Pancreas (tissue), 10 donors: ENCODE results near the gene DCC. TPM values are rescaled to one million over a fixed set of nuclear protein-coding genes. Genes with fewer than 3 reads are reported as not detected.
A peak's percentile ranks its signal among the peaks of the same experiment; 100 is the strongest.

Experiments
- ATAC-seq, 4 donors: fragments of 200-7000 bp; cut with Tn5 transposase; one replicate each; pipeline versions ENCODE4 v1.8.0 to v1.9.1; 2020; ENCODE audit warnings: mild to moderate bottlenecking in 4 of 4, moderate library complexity in 4 of 4
- DNase-seq, 6 donors: peaks; one replicate each; pipeline ENCODE4 v3.0.0-alpha.2; 2020
- FAIRE-seq: peaks from 2 replicates; lab custom pipeline; 2012; peaks lifted over from hg19 to GRCh38; lab: Jason Lieb, UNC
- H3K27ac ChIP-seq, 4 donors: fragments of 200-600 bp; sonication (generic); 1 replicate in 3 of 4; 2 replicates in 1 of 4; pipeline versions ENCODE4 v1.5.0 to v1.8.0; 2020
- H3K27me3 ChIP-seq, 4 donors: fragments of 200-600 bp; one replicate each; pipeline ENCODE4 v1.8.0; 2021
- H3K36me3 ChIP-seq, 3 donors: fragments of 200-600 bp; sonication (generic) in 1 of 3; one replicate each; pipeline versions ENCODE4 v1.5.0 to v1.8.0; 2020 to 2021
- H3K4me1 ChIP-seq, 3 donors: fragments of 200-600 bp; one replicate each; pipeline ENCODE4 v1.8.0; 2021
- H3K4me3 ChIP-seq, 4 donors: fragments of 200-600 bp; sonication (generic) in 2 of 4; one replicate each; pipeline versions ENCODE4 v1.5.0 to v1.8.0; 2020 to 2021
- H3K9me3 ChIP-seq, 4 donors: fragments of 200-600 bp; one replicate each; pipeline ENCODE4 v1.8.0; 2021
- CTCF ChIP-seq, 4 donors: fragments of 200-600 bp; sonication (generic) in 3 of 4; IDR thresholded peaks; one replicate each; pipeline versions ENCODE4 v1.5.0 to v1.8.0; 2021; ENCODE audit warnings: antibody characterized with exemption in 4 of 4
- WGBS, 2 donors: extraction: QIAGEN DNeasy Blood & Tissue Kit; methylation state at CpG; one replicate each; pipeline ENCODE4 v1.1.7; 2013; 5-methylcytosine and 5-hydroxymethylcytosine counted together
- intact Hi-C, 3 donors: fragments of 100-400 bp; cut with DNase I; formaldehyde crosslinking; loops; one replicate each; pipeline versions ENCODE4 v1.11.1 to v1.14.2; 2022
- polyA plus RNA-seq, 2 donors: library from polyadenylated mRNA; stranded (reverse); fragments of 200-250 nt; gene quantifications; one replicate each; pipeline ENCODE4 v1.2.3, GENCODE V29; 2013
- total RNA-seq, 6 donors: library from RNA; stranded (reverse); fragmentation: NEBNext Ultra II Directional in 4 of 6; extraction: Animal tissue kit (Norgen Biotek cat#: 25700) in 4 of 6; gene quantifications; one replicate each; pipeline versions ENCODE4 v1.2.1 to v1.2.4, GENCODE V29; 2021 to 2023
- donor health status: healthy with polysubstance abuse.
- donor health status: DM: no; HTN: no; CAD: no; lungs with moderate emphysema.
- donor health status: DM: no; HTN: no; CAD: no.
- donor health status: control.
- donor health status: control.
- donor health status: Bipolar disorder and iron deficiency.
- donor health status: DM: yes; HTN: yes; CAD: no.
- donor health status: DM: no; HTN: no; CAD: no.
- donor health status: DM: no; HTN: no; CAD: no.
- donor health status: DM: yes; HTN: yes; CAD: no.

The DCC gene
- total and polyA plus RNA-seq, 8 donors = 0.18 to 0.44 (median 0.28) TPM; not detected in 1

GRCh38 chr18:52691841-52692240 is 351.8 kb downstream of the DCC start:
- no peak for FAIRE-seq
- no peaks in the 10 kb centered on the region for H3K36me3 ChIP-seq
- no peaks in the 10 kb centered on the region for H3K4me1 ChIP-seq
- H3K27ac ChIP-seq = no peak overlapping the region
- no peaks in the 10 kb centered on the region for H3K9me3 ChIP-seq
- no peak for TF ChIP-seq CTCF (IDR thresholded peaks at IDR 0.05)
- H3K27me3 ChIP-seq = no peaks in the 10 kb centered on the region
- no peak for ATAC-seq
- no peak overlapping the region for H3K4me3 ChIP-seq
- no peak for DNase-seq
- intact Hi-C loops = no loop called here

GRCh38 chr18:52694804-52695203 is 354.8 kb downstream of the DCC start:
- no peak for TF ChIP-seq CTCF (IDR thresholded peaks at IDR 0.05)
- FAIRE-seq (no peak), ATAC-seq (peak in 1 of 4 donors; percentile 42), DNase-seq (no peak)
- Histone ChIP-seq H3K9me3 (no peaks in the 10 kb centered on the region), H3K4me1 (peaks cover 0 to 8% (median 3%) of the 10 kb centered on the region in 3 donors), H3K27ac (no peak overlapping the region), H3K36me3 (no peaks in the 10 kb centered on the region), H3K27me3 (no peaks in the 10 kb centered on the region), H3K4me3 (no peak overlapping the region)
- intact Hi-C loops = no loop called here
- WGBS, 2 donors = 94 to 95% methylated on average over 1 of the region's 1 CpG

GRCh38 chr18:52700116-52700515 is 360.1 kb downstream of the DCC start:
- Histone ChIP-seq H3K9me3 (no peaks in the 10 kb centered on the region), H3K4me3 (no peak overlapping the region), H3K4me1 (peaks cover 3 to 22% (median 3%) of the 10 kb centered on the region in 3 donors), H3K36me3 (no peaks in the 10 kb centered on the region), H3K27me3 (no peaks in the 10 kb centered on the region), H3K27ac (peak overlapping the region in 2 of 4 donors; percentile 50 to 76)
- 84 to 97% methylated on average over 9 of the region's 9 CpGs for WGBS, 2 donors
- peak in 1 of 4 donors; percentile 4 for ATAC-seq
- intact Hi-C loops = no loop called here
- DNase-seq = no peak
- no peak for FAIRE-seq
- TF ChIP-seq CTCF (IDR thresholded peaks at IDR 0.05) = no peak

DNA sequence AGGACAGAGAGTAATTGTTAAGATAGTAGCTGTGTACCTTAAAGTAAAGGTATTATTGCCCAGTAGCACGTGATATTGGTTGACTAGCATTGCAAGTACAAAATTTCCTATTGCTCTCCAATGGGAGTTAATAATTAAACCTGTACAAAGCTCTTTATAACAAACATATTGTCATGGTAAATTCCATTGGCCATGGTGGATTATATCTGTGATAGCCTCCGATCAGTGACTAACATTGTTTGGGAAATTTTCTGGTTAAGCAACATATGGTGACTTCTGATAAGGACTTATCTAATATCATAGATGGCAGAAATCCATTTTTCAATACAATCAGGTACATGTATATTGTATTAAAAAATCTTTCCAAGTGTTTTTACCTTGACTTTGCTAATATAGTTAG is 360.8 kb downstream of the DCC start:
- no peak for TF ChIP-seq CTCF (IDR thresholded peaks at IDR 0.05)
- no peaks in the 10 kb centered on the region for H3K36me3 ChIP-seq
- H3K27me3 ChIP-seq = no peaks in the 10 kb centered on the region
- FAIRE-seq = no peak
- no peak overlapping the region for H3K4me3 ChIP-seq
- H3K9me3 ChIP-seq = no peaks in the 10 kb centered on the region
- WGBS, 2 donors = 10 to 11% methylated on average over 2 of the region's 2 CpGs
- peak overlapping the region in 2 of 4 donors; percentile 50 to 76 for H3K27ac ChIP-seq
- ATAC-seq = peak; percentile 89 to 96 (median 91)
- peak in 1 of 6 donors; percentile 14 for DNase-seq
- intact Hi-C loops = no loop called here
- H3K4me1 ChIP-seq = peaks cover 3 to 22% (median 3%) of the 10 kb centered on the region in 3 donors

- ATAC-seq = peak in 2 of 4 donors; percentile 3 to 18
- Histone ChIP-seq H3K36me3 (no peaks in the 10 kb centered on the region), H3K9me3 (no peaks in the 10 kb centered on the region), H3K4me3 (no peak overlapping the region), H3K4me1 (peaks cover 3 to 22% (median 3%) of the 10 kb centered on the region in 3 donors), H3K27ac (peak overlapping the region in 2 of 4 donors; percentile 50 to 67), H3K27me3 (no peaks in the 10 kb centered on the region)
- no peak for DNase-seq
- intact Hi-C loops = no loop called here
- WGBS, 2 donors = 46 to 61% methylated on average over 5 of the region's 5 CpGs
- TF ChIP-seq CTCF (IDR thresholded peaks at IDR 0.05) = no peak
- FAIRE-seq = no peak
Observed at GRCh38 chr18:52701219-52701935, 361.4 kb downstream of the DCC start.
